Ishikawa (cell line): ENCODE results near the gene HTRA2.

ENCODE experiments used
- CEBPB ChIP-seq: IDR thresholded peaks from 2 replicates; pipeline ENCODE4 v1.6.1; 2012
- CREB1 ChIP-seq: IDR thresholded peaks from 2 replicates; pipeline ENCODE4 v1.6.1; 2012; ENCODE audit warnings: low read depth
- EGR1 ChIP-seq: IDR thresholded peaks from 2 replicates; pipeline ENCODE4 v1.6.1; 2012
- EP300 ChIP-seq: IDR thresholded peaks from 2 replicates; pipeline ENCODE4 v1.6.1; 2012; ENCODE audit warnings: borderline replicate concordance
- FOXM1 ChIP-seq: IDR thresholded peaks from 2 replicates; pipeline ENCODE4 v1.6.1; 2012; ENCODE audit warnings: low read depth, borderline replicate concordance
- MAX ChIP-seq: IDR thresholded peaks from 2 replicates; pipeline ENCODE4 v1.6.1; 2012
- NFIC ChIP-seq: IDR thresholded peaks from 2 replicates; pipeline ENCODE4 v1.6.1; 2012
- RAD21 ChIP-seq: IDR thresholded peaks from 2 replicates; pipeline ENCODE4 v1.6.1; 2012; ENCODE audit warnings: low read depth
- REST ChIP-seq: IDR thresholded peaks from 2 replicates; pipeline ENCODE4 v1.6.1; 2012; ENCODE audit warnings: low read depth, mild to moderate bottlenecking
- TAF1 ChIP-seq: IDR thresholded peaks from 2 replicates; pipeline ENCODE4 v1.6.1; 2012; ENCODE audit warnings: low read depth, mild to moderate bottlenecking
- TCF12 ChIP-seq: IDR thresholded peaks from 2 replicates; pipeline ENCODE4 v1.6.1; 2012; ENCODE audit warnings: low read depth
- TEAD4 ChIP-seq: IDR thresholded peaks from 2 replicates; pipeline ENCODE4 v1.6.1; 2012
- USF1 ChIP-seq: IDR thresholded peaks from 2 replicates; pipeline ENCODE4 v1.6.1; 2012
- YY1 ChIP-seq: IDR thresholded peaks from 2 replicates; pipeline ENCODE4 v1.6.1; 2012; ENCODE audit warnings: low read depth
- ZBTB7A ChIP-seq: IDR thresholded peaks from 2 replicates; pipeline ENCODE4 v1.6.1; 2012; ENCODE audit warnings: low read depth

Gene HTRA2

GRCh38 chr2:74552914-74553811, 23.4 kb downstream of the HTRA2 start:
- TF ChIP-seq NFIC (no peak), FOXM1 (no peak), USF1 (no peak), TCF12 (no peak), RAD21 (no peak), REST (no peak)

GRCh38 chr2:74553892-74554819, 24.4 kb downstream of the HTRA2 start, which contains the start of the genes DOK1 and LOXL3:
DOK1 (plus strand) TSS chr2:74554720; CDS start chr2:74554755, 35 bp downstream.
LOXL3 (minus strand) TSS chr2:74553942; CDS start chr2:74552634, 1,308 bp downstream.
- TF ChIP-seq RAD21 (no peak; the same call in 1 of the 2 replicates), USF1 (peak; percentile 61), TAF1 (peak; percentile 34; the same call in 1 of the 2 replicates), REST (no peak), NFIC (no peak), EGR1 (no peak), FOXM1 (no peak), CEBPB (no peak), YY1 (peak; percentile 36; the same call in 1 of the 2 replicates), EP300 (0 out of 2 replicates have a peak, but pooled peaks have one; percentile 10), ZBTB7A (peak; percentile 21; the same call in 1 of the 2 replicates), TCF12 (peak; percentile 34; the same call in 1 of the 2 replicates), TEAD4 (peak; percentile 21; the same call in 1 of the 2 replicates), CREB1 (peak; percentile 99), MAX (peak; percentile 46; the same call in 1 of the 2 replicates)

GRCh38 chr2:74554820-74555531, 25.2 kb downstream of the HTRA2 start:
- TF ChIP-seq MAX (peak; percentile 62; the same call in 1 of the 2 replicates), ZBTB7A (0 out of 2 replicates have a peak, but pooled peaks have one; percentile 47), YY1 (no peak), TAF1 (peak; percentile 42; the same call in 1 of the 2 replicates), CREB1 (no peak)

- TF ChIP-seq TCF12 (no peak), FOXM1 (no peak), MAX (no peak), USF1 (no peak), NFIC (no peak), EGR1 (no peak), YY1 (no peak), CREB1 (no peak), CEBPB (no peak), RAD21 (no peak), EP300 (no peak), REST (no peak), TAF1 (no peak)
Measured at GRCh38 chr2:74555610-74556103, 25.9 kb downstream of the HTRA2 start.
